ENCODE data around the gene BANF1. TPM values are rescaled to one million over a fixed set of nuclear protein-coding genes. Genes with fewer than 3 reads are reported as not detected.

The BANF1 gene
- total and polyA plus RNA-seq, 4 donors, result 17.7 to 315 (median 159) TPM

GRCh38 chr11:66042227-66042995 is 40.1 kb downstream of the BANF1 start:
- no peak for TF ChIP-seq CTCF (IDR thresholded peaks at IDR 0.05; ENCODE audit: control extremely low read depth, extremely low read depth)
- DNase-seq, result no peak

GRCh38 chr11:66042996-66043906 is 40.9 kb downstream of the BANF1 start:
- Histone ChIP-seq H3K4me1 (ENCODE audit: control insufficient read depth in 5 of 5, insufficient read depth in 5 of 5, low read length in 5 of 5) (peaks cover 0 to 3% (median 0%) of the 10 kb centered on the region in 5 donors), H3K9me3 (ENCODE audit: control insufficient read depth in 4 of 4, insufficient read depth in 3 of 4, low read length in 3 of 4) (no peaks in the 10 kb centered on the region), H3K27ac (ENCODE audit: low read depth in 1 of 2, low read length in 1 of 2) (no peak overlapping the region), H3K36me3 (ENCODE audit: control insufficient read depth in 4 of 4, insufficient read depth in 4 of 4, low read length in 4 of 4) (no peaks in the 10 kb centered on the region), H3K27me3 (ENCODE audit: control insufficient read depth in 3 of 3, insufficient read depth in 3 of 3, low read length in 2 of 3) (peaks cover 0 to 9% (median 4%) of the 10 kb centered on the region in 3 donors), H3K9ac (ENCODE audit: insufficient read depth in 1 of 2, low read length in 2 of 2) (no peak overlapping the region), H3K4me3 (no peak overlapping the region)
- WGBS, 2 donors, result 96 to 97% methylated on average over 88 of the region's 88 CpGs
- TF ChIP-seq CTCF (IDR thresholded peaks at IDR 0.05; ENCODE audit: control extremely low read depth, extremely low read depth), result no peak
- DNase-seq (no peak), ATAC-seq (ENCODE audit: insufficient read depth, low FRiP score) (no peak)

More at GRCh38 chr11:66042227-66042995, 40.1 kb downstream of the BANF1 start:
- peaks cover 0 to 1% (median 0%) of the 10 kb centered on the region in 3 donors for H3K27me3 ChIP-seq (ENCODE audit: control insufficient read depth in 3 of 3, insufficient read depth in 3 of 3, low read length in 2 of 3)
- no peak overlapping the region for H3K27ac ChIP-seq (ENCODE audit: low read depth in 1 of 2, low read length in 1 of 2)
- H3K36me3 ChIP-seq (ENCODE audit: control insufficient read depth in 4 of 4, insufficient read depth in 4 of 4, low read length in 4 of 4), result no peaks in the 10 kb centered on the region
- H3K4me3 ChIP-seq, result no peak overlapping the region
- no peak overlapping the region for H3K9ac ChIP-seq (ENCODE audit: insufficient read depth in 1 of 2, low read length in 2 of 2)
- no peaks in the 10 kb centered on the region for H3K9me3 ChIP-seq (ENCODE audit: control insufficient read depth in 4 of 4, insufficient read depth in 3 of 4, low read length in 3 of 4)
- H3K4me1 ChIP-seq (ENCODE audit: control insufficient read depth in 5 of 5, insufficient read depth in 5 of 5, low read length in 5 of 5), result peaks cover 0 to 3% (median 0%) of the 10 kb centered on the region in 5 donors
- no peak for ATAC-seq (ENCODE audit: insufficient read depth, low FRiP score)
- 96 to 97% methylated on average over 79 to 81 of the region's 81 CpGs for WGBS, 2 donors

- Histone ChIP-seq H3K27ac (ENCODE audit: low read depth in 1 of 2, low read length in 1 of 2) (no peak overlapping the region), H3K9ac (ENCODE audit: insufficient read depth in 1 of 2, low read length in 2 of 2) (no peak overlapping the region), H3K4me3 (no peak overlapping the region), H3K36me3 (ENCODE audit: control insufficient read depth in 4 of 4, insufficient read depth in 4 of 4, low read length in 4 of 4) (no peaks in the 10 kb centered on the region), H3K4me1 (ENCODE audit: control insufficient read depth in 5 of 5, insufficient read depth in 5 of 5, low read length in 5 of 5) (peaks cover 0 to 3% (median 0%) of the 10 kb centered on the region in 5 donors), H3K9me3 (ENCODE audit: control insufficient read depth in 4 of 4, insufficient read depth in 3 of 4, low read length in 3 of 4) (no peaks in the 10 kb centered on the region), H3K27me3 (ENCODE audit: control insufficient read depth in 3 of 3, insufficient read depth in 3 of 3, low read length in 2 of 3) (peaks cover 0 to 11% (median 5%) of the 10 kb centered on the region in 3 donors)
- DNase-seq (no peak), ATAC-seq (ENCODE audit: insufficient read depth, low FRiP score) (no peak)
- 57 to 60% methylated on average over 6 of the region's 6 CpGs for WGBS, 2 donors
- TF ChIP-seq CTCF (IDR thresholded peaks at IDR 0.05; ENCODE audit: control extremely low read depth, extremely low read depth), result no peak
Measured at GRCh38 chr11:66044757-66045156, 42.5 kb downstream of the BANF1 start.

Data from lung (tissue), 12 donors.